ENCODE measurements around the gene MPRIP.
"Not testable (repeated sequence)": the region's sequence is repeated elsewhere in the genome, so short reads cannot be mapped to it uniquely, and the experiment has no call there.

The MPRIP gene

GRCh38 chr17:17183744-17184143, 141.5 kb downstream of the MPRIP start:
- no peak for DNase-seq (ENCODE audit: extremely low read depth, low read depth)
- TF ChIP-seq CTCF (IDR thresholded peaks at IDR 0.05; ENCODE audit: low read depth, low read length): no peak

GRCh38 chr17:17184985-17185757, 142.9 kb downstream of the MPRIP start:
- not testable (repeated sequence) for DNase-seq (ENCODE audit: extremely low read depth, low read depth)

- TF ChIP-seq CTCF (IDR thresholded peaks at IDR 0.05; ENCODE audit: low read depth, low read length): no peak
Measured at GRCh38 chr17:17186051-17186450, 143.8 kb downstream of the MPRIP start.

GRCh38 chr17:17186551-17187505, 144.6 kb downstream of the MPRIP start:
- no peak for TF ChIP-seq CTCF (IDR thresholded peaks at IDR 0.05; ENCODE audit: low read depth, low read length)
- no peak for DNase-seq (ENCODE audit: extremely low read depth, low read depth)

More at GRCh38 chr17:17186051-17186450, 143.8 kb downstream of the MPRIP start:
- DNase-seq (ENCODE audit: extremely low read depth, low read depth): no peak

- no peak for DNase-seq (ENCODE audit: extremely low read depth, low read depth)
- no peak for TF ChIP-seq CTCF (IDR thresholded peaks at IDR 0.05; ENCODE audit: low read depth, low read length)
Measured at GRCh38 chr17:17188586-17188985, 146.3 kb downstream of the MPRIP start.

GRCh38 chr17:17189559-17189958, 147.3 kb downstream of the MPRIP start:
- no peak for DNase-seq (ENCODE audit: extremely low read depth, low read depth)
- TF ChIP-seq CTCF (IDR thresholded peaks at IDR 0.05; ENCODE audit: low read depth, low read length): no peak

- no peak for TF ChIP-seq CTCF (IDR thresholded peaks at IDR 0.05; ENCODE audit: low read depth, low read length)
- no peak for DNase-seq (ENCODE audit: extremely low read depth, low read depth)
Measured at GRCh38 chr17:17190188-17190587, 147.9 kb downstream of the MPRIP start.

All from AG09319 (cell line).